GF-D8 (cell line): ENCODE data around the gene ZNF362.
"Not testable (repeated sequence)": the region's sequence is repeated elsewhere in the genome, so short reads cannot be mapped to it uniquely, and the experiment has no call there.

ENCODE experiments used
- DNase-seq: peaks from one replicate; lab custom pipeline; 2025; lab: John Stamatoyannopoulos, UW

ZNF362 gene

GRCh38 chr1:33287317-33287716 lies 31.0 kb downstream of the ZNF362 start:
- DNase-seq, result no peak

DNA sequence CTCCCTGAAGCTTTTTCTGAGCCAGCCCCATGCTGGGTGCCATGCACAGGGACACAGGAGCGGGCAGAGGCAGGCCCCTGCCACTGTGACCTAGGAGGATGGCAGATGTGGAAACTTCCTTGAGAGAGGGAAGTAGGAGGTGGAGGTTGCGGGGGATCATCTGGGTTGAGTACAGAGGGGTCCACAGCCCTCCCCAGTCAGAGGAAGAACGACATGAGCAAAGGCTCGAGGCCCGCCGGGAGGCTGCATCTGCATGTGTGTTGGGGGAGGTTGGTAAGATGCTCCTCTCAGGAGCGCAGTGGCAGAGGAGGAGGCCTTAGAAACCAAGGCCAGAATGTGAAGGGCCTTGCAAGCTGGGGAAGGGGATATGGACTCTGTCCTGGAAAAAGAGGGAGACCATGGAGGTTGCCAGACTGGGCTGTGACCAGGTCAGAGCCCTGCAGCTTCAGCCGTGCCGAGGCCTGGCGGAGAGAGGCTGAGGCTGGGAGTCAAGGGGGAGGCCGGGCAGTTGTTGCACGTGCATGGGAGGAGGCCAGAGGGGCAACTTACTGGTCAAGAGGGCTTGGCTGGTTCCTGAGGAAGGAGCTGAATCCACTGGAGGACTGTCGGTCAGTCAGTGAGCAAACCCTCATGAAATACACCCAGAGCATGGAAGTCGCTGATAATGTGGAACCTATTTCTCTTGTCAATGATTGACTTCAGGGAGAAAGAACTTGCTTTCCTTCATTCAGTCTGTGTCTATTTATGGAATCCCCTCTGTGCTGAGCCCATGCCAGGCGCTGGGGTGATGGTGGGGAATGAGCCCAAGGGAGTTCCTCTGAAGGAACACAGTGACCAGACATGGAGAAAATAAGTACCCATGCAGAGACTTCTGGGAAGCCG lies 32.9 kb downstream of the ZNF362 start:
- DNase-seq, result no peak

DNA sequence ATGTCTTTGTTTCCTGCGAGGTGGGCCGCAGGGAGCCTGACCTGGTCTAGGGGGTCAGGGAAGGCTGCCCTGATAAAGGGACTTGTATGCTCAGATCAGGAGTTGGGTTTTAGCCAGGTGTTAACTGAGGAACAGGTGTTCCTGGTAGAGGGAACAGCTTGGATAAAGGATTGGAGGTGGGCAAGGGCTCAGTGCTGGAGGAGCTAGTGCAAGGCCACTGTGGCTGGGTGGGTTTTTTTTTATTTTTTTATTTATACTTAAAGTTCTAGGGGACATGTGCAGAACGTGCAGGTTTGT lies 33.5 kb downstream of the ZNF362 start:
- no peak for DNase-seq

DNA sequence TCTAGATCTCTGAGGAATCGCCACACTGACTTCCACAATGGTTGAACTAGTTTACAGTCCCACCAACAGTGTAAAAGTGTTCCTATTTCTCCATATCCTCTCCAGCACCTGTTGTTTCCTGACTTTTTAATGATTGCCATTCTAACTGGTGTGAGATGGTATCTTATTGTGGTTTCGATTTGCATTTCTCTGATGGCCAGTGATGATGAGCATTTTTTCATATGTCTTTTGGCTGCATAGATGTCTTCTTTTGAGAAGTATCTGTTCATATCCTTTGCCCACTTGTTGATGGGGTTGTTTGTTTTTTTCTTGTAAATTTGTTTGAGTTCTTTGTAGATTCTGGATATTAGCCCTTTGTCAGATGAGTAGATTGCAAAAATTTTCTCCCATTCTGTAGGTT lies 34.3 kb downstream of the ZNF362 start:
- not testable (repeated sequence) for DNase-seq

DNA sequence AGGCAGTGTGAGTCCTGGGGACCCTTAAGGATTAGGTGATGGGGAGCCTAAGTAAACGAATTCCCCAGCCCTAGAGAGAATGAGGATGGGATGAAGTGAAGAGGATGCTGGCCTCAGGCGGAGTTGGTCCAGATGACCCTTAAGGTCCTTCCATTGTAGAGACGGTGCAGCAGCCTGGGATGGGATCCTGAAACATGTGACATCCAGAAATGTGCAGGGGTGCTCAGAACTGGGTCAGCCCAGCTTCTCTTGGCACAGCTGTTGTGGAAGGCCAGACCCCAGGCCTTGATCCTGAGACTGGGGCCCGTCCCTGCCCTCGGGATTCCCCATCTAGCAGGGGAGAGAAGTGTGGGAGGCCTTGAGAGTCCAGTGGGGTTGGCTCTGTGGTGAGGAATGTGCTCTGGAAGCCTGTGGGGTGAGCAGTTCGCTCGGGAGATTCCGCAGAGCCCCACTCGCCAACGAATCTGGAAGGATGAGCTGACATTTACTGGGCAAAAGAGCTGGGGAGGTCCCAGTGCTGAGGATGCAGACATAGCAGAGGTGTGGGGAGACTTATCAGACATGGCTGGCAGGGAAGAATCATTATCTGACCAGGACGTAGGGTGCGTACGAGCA lies 36.5 kb downstream of the ZNF362 start:
- DNase-seq, result no peak

DNA sequence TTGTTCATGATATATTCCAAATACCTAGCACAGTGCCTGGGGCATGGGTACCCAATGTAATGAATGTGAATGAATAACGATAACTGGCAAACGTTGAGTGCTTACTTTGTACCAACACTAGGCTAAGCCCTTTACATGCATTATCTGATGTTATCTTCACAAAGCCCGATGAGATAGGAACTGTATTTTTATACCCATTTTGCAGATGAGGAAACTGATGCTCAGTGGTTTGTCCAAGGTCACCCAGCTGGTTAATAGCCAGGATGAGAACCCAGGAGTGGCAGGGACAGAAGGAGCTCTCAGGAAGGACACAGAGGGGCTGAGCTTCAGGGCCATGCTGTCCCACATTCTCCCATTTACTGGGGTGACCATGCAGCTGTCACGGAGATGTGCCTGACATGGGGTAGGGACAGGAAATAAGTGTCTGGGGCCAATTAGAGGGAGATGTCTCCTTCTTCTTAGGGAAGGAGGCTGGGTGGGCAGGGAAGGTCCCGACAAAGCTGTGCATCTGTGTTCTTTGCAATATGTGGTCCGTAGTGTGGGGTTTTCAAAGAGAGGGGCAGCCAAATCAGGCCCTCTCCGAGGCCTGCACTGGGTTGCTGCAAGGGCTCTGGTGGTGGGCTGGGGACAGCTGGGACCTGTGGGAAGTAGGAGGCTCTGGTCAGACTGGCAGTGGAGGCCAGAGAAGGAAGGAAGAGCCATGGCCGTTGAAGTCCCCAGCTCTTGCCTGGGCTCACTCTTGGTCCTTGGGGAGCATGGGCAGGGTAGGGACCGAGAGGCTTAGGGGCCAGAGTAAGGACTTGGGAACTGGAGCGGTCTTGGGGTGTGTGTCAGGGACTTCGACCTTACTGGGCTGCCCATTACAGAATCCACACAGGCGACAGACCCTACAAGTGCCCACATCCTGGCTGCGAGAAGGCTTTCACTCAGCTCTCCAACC lies 38.0 kb downstream of the ZNF362 start:
- no peak for DNase-seq

DNA sequence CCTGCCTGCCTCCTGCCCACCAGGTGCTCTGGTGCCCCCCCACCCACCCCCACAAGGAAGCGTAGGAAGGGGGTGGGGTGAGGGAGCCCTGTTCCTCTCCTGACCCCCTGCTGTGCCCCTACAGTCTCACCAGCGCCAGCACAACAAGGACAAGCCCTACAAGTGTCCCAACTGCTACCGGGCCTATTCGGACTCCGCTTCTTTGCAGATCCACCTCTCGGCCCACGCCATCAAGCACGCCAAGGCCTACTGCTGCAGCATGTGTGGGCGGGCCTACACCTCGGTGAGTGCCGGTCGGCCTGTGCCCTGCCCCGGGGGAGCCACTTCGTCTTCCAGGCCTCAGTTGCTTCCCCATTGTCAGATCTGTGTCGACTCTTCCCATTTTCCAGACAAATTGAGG lies 38.7 kb downstream of the ZNF362 start:
- DNase-seq, result no peak

- peak; percentile 7 for DNase-seq
These were observed 39.3 kb downstream of the ZNF362 start for GRCh38 chr1:33295450-33296081.

GRCh38 chr1:33296082-33296458 lies 39.8 kb downstream of the ZNF362 start:
- DNase-seq, result no peak

- no peak for DNase-seq
These were observed 40.5 kb downstream of the ZNF362 start for GRCh38 chr1:33296824-33297223.

DNA sequence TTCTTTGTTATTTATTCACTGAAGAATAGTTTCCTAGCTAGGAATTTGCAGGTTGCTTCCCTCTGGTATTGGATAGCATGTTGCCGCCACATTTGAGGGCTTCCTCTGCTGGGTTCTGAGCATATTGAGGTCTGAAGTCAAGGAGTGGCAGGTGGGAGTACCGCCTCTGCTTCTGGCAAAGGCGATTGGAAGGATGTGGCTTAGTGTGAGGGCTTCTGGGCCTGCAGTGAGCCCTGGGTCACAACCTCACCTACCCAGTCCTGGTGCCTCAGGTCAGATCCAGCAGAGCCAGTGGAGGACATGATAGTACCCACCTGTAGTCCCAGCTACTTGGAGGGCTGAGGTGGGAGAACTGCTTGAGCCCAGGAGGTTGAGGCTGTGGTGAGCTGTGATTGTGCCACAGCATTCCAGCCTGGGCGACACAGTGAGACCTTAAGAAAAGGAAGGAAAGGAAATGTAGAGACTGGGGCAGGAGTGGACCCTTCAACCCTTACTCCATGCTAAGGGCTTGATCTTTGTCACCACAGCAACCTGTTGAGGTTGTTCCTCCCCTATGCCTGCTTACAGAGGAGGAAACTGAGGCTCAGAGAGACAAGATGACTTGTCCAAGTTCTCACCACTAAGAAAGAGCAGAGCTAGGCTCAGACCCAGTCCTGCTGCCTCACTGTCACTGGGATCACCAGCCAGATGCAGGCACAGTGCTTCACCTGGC lies 41.8 kb downstream of the ZNF362 start:
- no peak for DNase-seq

DNA sequence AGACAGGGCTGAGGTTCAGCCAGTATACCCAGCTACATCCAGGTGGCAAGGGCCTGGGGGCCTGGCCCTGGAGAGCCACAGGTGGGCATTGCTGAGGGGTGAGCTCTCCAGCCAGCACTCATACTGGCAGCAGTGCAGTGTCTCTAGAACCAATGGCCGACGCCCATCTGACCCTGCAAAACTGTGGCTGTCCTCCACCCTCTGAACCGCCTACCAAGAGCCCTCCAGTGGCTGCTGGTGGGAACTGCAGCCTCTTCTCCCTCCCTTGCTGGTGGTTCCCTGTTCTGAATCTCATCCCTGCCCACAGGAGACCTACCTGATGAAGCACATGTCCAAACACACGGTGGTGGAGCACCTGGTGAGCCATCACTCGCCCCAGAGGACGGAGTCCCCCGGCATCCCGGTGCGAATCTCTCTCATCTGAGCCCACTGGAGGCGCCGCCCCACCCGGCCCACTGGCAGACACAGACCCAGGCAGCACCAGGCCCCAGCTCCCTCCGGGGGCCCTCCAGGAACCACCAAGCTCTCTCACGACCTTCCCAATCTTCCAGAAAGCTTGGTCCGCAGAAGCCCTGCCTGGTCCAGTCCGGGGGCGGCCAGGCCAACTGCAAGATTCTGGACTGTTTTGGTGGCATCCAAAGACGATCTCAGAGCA lies 42.5 kb downstream of the ZNF362 start:
- DNase-seq, result no peak

GRCh38 chr1:33299461-33300155 lies 43.3 kb downstream of the ZNF362 start:
- DNase-seq, result no peak

DNA sequence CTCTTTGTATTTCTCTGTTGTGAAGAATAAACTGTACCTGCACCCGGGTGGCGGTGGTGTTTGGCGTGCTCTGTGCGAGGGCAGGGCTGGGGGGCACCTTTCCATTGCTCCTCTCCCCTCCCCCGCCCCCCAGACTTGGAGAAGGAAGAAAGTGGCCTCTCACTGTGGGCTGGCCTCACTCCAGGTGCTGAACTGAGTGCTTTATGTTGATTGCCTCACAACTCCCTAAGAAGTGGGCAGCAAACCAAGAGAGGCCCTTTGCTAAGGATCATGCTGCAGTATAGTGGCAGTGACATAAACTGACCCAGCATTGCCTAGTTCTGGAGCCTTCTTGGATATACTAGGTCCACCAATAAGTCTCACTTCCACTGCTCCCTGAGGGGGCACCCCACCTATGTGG lies 44.4 kb downstream of the ZNF362 start:
- DNase-seq, result peak; percentile 19

DNA sequence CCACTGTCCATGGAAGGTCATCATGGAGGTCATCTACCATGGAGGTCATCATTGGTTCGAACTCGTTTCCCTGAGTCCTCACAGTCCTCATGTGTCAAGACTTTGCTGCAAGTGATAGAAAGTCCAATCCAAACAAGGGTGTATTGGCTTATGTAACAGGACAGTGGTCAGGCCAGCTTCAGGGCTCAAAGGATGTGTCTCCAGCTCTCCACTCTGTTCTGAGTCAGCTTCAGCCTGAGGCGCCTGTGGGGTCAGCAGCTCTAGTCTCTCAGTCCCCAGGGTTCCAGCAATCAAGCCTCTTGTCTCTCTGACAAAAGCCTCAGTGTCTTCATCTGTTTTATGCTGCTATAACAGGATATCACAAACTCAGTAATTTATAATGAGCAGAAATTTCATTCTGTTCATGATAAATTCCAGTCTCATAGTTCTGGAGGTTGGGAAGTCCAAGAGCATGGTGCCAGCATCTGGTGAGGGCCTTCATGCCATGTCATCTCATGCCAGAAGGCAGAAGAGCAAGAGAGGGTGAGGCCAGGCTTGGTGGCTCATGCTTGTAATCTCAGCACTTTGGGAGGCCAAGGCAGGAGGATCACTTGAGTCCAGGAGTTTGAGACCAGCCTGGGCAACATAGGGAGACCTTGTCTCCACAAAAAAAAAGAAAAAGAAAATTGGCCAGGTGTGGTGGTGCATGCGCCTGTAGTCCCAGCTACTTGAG lies 45.1 kb downstream of the ZNF362 start:
- DNase-seq, result no peak

DNA sequence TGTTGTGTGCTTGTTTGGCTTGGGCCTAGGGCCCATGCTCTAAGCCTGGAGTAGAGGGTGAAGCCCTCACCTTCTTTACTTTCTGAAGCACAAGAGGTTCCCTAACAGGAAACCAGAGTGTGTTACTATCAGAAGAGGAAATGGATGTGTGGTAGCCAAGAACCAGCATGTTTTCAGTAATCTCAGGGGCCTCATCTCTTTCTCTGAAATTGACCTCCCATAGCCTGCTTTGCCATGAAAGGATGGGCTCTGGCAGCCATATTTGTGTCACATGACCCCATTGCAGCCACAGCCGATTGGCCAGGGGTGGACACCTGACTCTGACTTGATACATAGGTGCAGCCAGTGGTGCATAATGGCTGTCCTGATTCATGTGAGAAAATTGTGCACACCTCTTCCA lies 46.0 kb downstream of the ZNF362 start:
- peak; percentile 35 for DNase-seq

GRCh38 chr1:33305016-33305415 lies 48.7 kb downstream of the ZNF362 start:
- DNase-seq, result no peak

GRCh38 chr1:33305816-33306652 lies 49.7 kb downstream of the ZNF362 start:
- DNase-seq, result no peak
